Measurements from ENCODE around the gene NPPC. TPM values are rescaled to one million over a fixed set of nuclear protein-coding genes. Genes with fewer than 3 reads are reported as not detected.

NPPC gene
- total RNA-seq (not detected), polyA plus RNA-seq (ENCODE audit: insufficient read length in 6 of 6) (under 1 TPM in 2 of 6 donors, not detected in 4; 0.14 to 0.23 TPM)
- long read RNA-seq, donor 1: 0 reads
- long read RNA-seq, donor 2, partial matches to known transcripts: 0 of 1 reads
- long read RNA-seq, donor 2, other reads (novel, unspliced or antisense): 0 of 1 reads
- long read RNA-seq, donor 3: 0 reads
- long read RNA-seq, donor 4: 0 reads
- long read RNA-seq, donor 5: 0 reads
- long read RNA-seq, donor 6: 0 reads
- long read RNA-seq, donor 7: 0 reads
- long read RNA-seq, donor 8: 0 reads
- long read RNA-seq, donor 9: 0 reads
- long read RNA-seq, donor 10: 0 reads
- long read RNA-seq, donor 11, transcript NPPC-202 (3 exons, 1,051 nt): major isoform, 15 of 46 reads
- long read RNA-seq, donor 11, partial matches to known transcripts: 30 of 46 reads
- long read RNA-seq, donor 11, other reads (novel, unspliced or antisense): 0 of 46 reads
- long read RNA-seq, donor 12: 0 reads

GRCh38 chr2:231926180-231926741 is at the start of gene NPPC:
TSS of gene NPPC (minus strand) at chr2:231926396. CDS start at chr2:231926249, 147 bp downstream.
- Histone ChIP-seq H3K36me3 (no peaks in the 10 kb centered on the region), H3K4me3 (peak within 1 kb of the TSS; percentile 7 to 26), H3K27ac (no peak within 1 kb of the TSS), H3K4me1 (peaks cover 13 to 25% of the 10 kb centered on the region in 2 donors), H3K27me3 (peaks cover 49 to 86% of the 10 kb centered on the region in 2 donors), H3K9me3 (no peaks in the 10 kb centered on the region)
- TF ChIP-seq CTCF (IDR thresholded peaks at IDR 0.05): no peak
- DNase-seq (peak; percentile 30 to 79 (median 63)), ATAC-seq (peak; percentile 81)
- intact Hi-C loops (cut with DNase I): loop anchor here (5.0 to 10.0 kb wide), 2 partner anchors 211 to 399 kb away; no protein-coding TSS in a partner anchor

- ATAC-seq (no peak), DNase-seq (no peak)
- H3K9me3 ChIP-seq: no peaks in the 10 kb centered on the region
- intact Hi-C loops (cut with DNase I): no loop called here
- no peaks in the 10 kb centered on the region for H3K4me1 ChIP-seq
- H3K36me3 ChIP-seq: no peaks in the 10 kb centered on the region
- TF ChIP-seq CTCF (IDR thresholded peaks at IDR 0.05): no peak
- no peak overlapping the region for H3K27ac ChIP-seq
- H3K27me3 ChIP-seq: no peaks in the 10 kb centered on the region
- H3K4me3 ChIP-seq: no peak overlapping the region
These were observed 48.8 kb upstream of the NPPC start for GRCh38 chr2:231975001-231975400.

GRCh38 chr2:231970461-231970860 is 44.3 kb upstream of the NPPC start:
- no peak for DNase-seq
- no peak overlapping the region for H3K4me3 ChIP-seq
- no peaks in the 10 kb centered on the region for H3K27me3 ChIP-seq
- no peaks in the 10 kb centered on the region for H3K36me3 ChIP-seq
- intact Hi-C loops (cut with DNase I): no loop called here
- no peak for ATAC-seq
- H3K4me1 ChIP-seq: no peaks in the 10 kb centered on the region
- peaks cover 0 to 2% of the 10 kb centered on the region in 2 donors for H3K9me3 ChIP-seq
- H3K27ac ChIP-seq: no peak overlapping the region
- no peak for TF ChIP-seq CTCF (IDR thresholded peaks at IDR 0.05)

- TF ChIP-seq CTCF (IDR thresholded peaks at IDR 0.05): no peak
- no peak for ATAC-seq
- intact Hi-C loops (cut with DNase I): no loop called here
These were observed 42.6 kb upstream of the NPPC start for GRCh38 chr2:231968820-231969219.

GRCh38 chr2:231966886-231967285 is 40.7 kb upstream of the NPPC start:
- Histone ChIP-seq H3K27ac (no peak overlapping the region), H3K36me3 (no peaks in the 10 kb centered on the region), H3K9me3 (peaks cover 0 to 2% of the 10 kb centered on the region in 2 donors), H3K4me1 (peaks cover 0 to 29% of the 10 kb centered on the region in 2 donors), H3K4me3 (no peak overlapping the region), H3K27me3 (no peaks in the 10 kb centered on the region)
- intact Hi-C loops (cut with DNase I): no loop called here
- ATAC-seq: no peak
- no peak for TF ChIP-seq CTCF (IDR thresholded peaks at IDR 0.05)
- DNase-seq: no peak

More at GRCh38 chr2:231968820-231969219, 42.6 kb upstream of the NPPC start:
- DNase-seq: no peak
- H3K9me3 ChIP-seq: peaks cover 0 to 2% of the 10 kb centered on the region in 2 donors
- peaks cover 0 to 10% of the 10 kb centered on the region in 2 donors for H3K4me1 ChIP-seq
- H3K27ac ChIP-seq: no peak overlapping the region
- H3K36me3 ChIP-seq: no peaks in the 10 kb centered on the region
- no peaks in the 10 kb centered on the region for H3K27me3 ChIP-seq
- H3K4me3 ChIP-seq: no peak overlapping the region
